Coronary artery (tissue), 2 donors: Measurements from ENCODE around the gene RGS1.

Source experiments
- DNase-seq: peaks from one replicate; pipeline ENCODE4 v3.0.0-alpha.2; 2017; ENCODE audit warnings: low spot score
- H3K27ac ChIP-seq, 2 donors: fragments of 200-600 bp; sonication (generic); one replicate each; pipeline ENCODE4 v1.5.1; 2016 to 2019
- H3K4me3 ChIP-seq: fragments of 200-600 bp; sonication (generic); 2 replicates; pipeline ENCODE4 v1.5.1; 2016; ENCODE audit warnings: mild to moderate bottlenecking, moderate library complexity
- TF ChIP-seq, protein P1 (sequence below): fragments of 200-600 bp; sonication (generic); IDR thresholded peaks from one replicate; pipeline ENCODE4 v1.5.1; 2019; ENCODE audit warnings: antibody characterized with exemption

Gene RGS1

DNA sequence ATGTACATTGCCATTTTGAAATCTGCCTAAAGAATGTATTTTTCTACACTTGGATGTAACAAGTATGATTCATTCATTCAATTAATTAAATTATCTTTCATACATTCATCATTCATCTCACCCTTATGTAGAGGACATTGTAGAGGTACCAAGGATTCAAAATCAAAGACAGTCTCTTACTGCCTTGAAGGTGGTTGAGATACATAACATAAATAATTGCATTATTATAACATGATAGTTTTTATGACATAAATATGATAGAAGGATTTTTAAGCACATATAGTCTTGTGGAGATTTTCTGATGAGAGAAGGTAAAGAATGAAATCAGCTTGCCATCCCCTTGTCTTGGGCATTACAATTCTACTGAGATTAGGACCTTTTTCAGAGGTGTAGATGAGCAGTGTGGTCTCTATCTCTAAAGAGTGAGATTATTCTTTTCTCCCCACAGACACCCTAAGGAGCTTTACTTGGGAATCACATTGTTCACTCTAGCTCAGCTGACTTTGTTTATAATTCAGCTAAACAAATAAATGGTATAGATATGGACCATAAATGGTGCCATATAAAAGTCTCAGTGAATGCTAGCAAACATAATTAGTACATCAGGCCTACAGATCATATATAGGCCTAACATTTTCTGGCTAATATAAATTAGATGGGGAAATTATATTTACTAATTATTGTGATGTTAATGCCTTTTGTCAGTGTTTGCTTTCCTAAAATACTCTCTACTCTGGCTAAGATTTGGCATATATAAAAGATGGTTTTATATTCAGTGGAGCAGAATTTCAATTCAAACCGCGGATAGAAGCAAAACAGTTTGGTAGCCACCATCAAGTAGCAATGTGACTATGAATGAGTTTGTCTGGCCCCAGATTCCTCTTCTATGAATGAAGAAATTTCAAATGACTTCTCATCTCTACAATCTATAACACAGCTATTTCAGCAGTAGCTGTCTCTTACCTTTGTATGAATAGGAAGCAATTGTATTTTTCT, 1.9 kb downstream of the RGS1 start:
- H3K4me3 ChIP-seq: peak overlapping the region; percentile 2
- H3K27ac ChIP-seq: no peak overlapping the region
- TF ChIP-seq, protein P1, sequence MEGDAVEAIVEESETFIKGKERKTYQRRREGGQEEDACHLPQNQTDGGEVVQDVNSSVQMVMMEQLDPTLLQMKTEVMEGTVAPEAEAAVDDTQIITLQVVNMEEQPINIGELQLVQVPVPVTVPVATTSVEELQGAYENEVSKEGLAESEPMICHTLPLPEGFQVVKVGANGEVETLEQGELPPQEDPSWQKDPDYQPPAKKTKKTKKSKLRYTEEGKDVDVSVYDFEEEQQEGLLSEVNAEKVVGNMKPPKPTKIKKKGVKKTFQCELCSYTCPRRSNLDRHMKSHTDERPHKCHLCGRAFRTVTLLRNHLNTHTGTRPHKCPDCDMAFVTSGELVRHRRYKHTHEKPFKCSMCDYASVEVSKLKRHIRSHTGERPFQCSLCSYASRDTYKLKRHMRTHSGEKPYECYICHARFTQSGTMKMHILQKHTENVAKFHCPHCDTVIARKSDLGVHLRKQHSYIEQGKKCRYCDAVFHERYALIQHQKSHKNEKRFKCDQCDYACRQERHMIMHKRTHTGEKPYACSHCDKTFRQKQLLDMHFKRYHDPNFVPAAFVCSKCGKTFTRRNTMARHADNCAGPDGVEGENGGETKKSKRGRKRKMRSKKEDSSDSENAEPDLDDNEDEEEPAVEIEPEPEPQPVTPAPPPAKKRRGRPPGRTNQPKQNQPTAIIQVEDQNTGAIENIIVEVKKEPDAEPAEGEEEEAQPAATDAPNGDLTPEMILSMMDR: no peak
- no peak for DNase-seq

DNA sequence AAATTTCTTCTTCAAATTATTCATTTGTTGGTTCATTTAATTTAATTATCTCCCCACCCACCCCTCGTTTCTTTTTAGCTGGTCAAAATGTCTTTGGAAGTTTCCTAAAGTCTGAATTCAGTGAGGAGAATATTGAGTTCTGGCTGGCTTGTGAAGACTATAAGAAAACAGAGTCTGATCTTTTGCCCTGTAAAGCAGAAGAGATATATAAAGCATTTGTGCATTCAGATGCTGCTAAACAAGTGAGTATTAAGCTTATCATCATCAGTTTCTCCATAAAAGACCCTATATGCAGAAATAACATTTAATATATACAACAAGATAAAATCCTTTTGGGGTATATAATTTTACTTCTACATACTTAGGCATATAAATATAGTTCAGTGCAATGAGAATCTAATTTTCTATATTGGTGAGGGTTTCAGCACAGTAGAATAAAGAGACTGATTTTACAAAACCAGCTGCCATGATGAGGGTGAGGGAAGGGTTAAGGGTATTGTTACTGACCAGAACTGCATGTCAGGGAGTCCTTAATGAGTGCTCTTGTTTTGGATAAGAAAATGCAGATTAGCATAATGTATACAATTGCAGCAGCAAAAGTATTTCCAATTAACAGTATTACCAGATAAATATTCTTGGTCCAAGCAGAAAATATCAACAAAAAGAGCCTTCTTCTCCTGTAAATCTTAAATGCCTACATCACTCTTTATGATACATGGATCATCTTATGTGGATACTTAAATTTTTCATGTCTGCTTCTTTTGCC, 2.8 kb downstream of the RGS1 start:
- no peak overlapping the region for H3K27ac ChIP-seq
- no peak for DNase-seq
- TF ChIP-seq, protein P1: no peak
- no peak overlapping the region for H3K4me3 ChIP-seq

DNA sequence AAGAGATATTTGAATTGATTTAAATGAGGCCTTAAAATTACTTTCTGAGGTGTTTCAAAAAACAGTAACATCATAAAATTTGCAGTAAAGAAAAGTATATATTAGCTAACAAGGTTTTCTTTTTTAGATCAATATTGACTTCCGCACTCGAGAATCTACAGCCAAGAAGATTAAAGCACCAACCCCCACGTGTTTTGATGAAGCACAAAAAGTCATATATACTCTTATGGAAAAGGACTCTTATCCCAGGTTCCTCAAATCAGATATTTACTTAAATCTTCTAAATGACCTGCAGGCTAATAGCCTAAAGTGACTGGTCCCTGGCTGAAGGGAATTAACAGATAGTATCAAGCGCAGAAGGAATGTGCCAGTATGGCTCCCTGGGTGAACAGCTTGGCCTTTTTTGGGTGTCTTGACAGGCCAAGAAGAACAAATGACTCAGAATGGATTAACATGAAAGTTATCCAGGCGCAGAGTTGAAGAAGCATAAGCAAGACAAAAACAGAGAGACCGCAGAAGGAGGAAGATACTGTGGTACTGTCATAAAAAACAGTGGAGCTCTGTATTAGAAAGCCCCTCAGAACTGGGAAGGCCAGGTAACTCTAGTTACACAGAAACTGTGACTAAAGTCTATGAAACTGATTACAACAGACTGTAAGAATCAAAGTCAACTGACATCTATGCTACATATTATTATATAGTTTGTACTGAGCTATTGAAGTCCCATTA, 3.6 kb downstream of the RGS1 start:
- DNase-seq: no peak
- no peak overlapping the region for H3K4me3 ChIP-seq
- no peak overlapping the region for H3K27ac ChIP-seq
- TF ChIP-seq, protein P1: no peak

DNA sequence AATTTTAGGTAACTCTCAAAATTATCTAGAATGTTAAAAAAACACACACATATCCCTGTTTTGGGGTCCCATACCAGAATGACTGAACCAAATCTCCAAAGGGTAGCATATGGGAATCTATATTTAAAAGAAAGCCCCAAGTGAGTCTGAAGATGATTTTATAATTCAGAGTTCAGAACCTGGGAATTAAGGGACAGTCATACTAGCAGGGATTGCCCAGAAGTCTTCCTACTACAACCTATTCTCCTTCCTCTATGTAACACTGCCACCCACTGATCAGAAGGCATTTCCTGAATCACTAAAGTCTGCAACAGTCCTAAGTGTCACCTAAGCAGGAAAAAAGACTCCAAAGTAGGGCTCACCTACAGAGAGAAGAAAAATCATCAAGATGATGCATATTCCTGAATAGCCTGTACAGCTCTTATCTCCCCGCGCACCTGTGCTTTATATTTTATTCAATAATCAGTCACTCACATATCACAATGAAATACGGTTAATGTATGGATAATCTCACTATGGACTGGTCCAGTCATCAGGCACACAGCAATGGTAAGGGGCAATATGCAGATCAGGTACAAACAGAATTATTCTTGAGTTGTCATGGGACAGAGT, 4.9 kb downstream of the RGS1 start:
- TF ChIP-seq, protein P1: peak; percentile 17
- no peak overlapping the region for H3K27ac ChIP-seq
- DNase-seq: no peak
- H3K4me3 ChIP-seq: no peak overlapping the region

DNA sequence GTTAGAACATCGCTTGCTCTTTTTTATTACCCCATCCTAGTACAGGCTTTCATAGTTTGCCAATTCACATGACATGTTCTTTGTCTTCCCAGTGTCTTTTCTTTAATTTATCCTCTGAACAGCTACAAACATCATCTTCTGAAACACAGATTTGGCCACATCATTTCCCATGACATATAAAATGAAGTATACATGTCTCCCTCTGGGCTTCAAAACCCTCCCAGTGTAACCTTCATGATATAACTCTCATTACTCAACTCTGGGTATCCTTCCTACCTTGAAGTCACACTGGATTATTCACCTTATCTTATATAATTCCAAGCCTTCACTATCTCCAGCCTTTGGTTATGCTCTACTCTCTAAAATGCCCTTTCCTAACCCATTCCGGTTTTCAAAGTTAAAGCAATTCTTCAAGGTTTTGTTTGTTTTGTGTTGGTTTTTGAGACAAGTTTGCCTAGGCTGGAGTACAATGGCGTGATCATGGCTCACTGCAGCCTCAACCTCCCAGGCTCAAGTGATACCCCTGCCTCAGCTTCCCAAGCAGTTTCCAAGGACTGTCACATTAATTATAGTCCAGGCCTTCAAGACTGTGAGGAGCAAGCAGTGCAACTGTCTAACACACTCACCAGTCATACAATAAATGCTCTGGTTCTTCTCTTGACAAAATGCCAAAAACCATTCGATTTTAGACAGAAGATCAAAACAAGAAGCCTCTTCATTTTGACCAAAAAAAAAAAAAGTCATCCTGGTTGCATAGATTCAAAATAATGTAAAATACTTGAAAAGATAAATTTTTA, 5.8 kb downstream of the RGS1 start:
- Histone ChIP-seq H3K4me3 (no peak overlapping the region), H3K27ac (no peak overlapping the region)
- TF ChIP-seq, protein P1: no peak
- no peak for DNase-seq

DNA sequence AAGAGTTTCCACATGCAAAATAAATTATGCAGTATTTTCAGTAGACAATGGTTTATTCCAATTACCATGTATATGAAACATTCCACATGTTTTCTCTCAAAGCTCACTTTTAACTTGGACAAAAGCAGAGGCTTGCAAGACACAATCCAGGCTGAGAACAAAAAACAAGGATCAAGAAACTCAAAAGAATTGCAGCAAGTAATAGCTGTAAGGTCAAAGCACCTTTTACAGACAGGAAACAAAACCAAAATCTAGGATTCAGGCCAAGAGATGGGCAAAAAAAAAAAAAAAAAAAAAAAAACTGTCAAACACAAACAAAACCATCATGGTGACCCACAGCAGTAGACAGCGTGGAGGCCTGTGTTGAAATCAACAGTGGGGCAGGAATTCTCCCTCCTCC, 9.3 kb downstream of the RGS1 start:
- no peak for DNase-seq
- H3K4me3 ChIP-seq: no peak overlapping the region
- TF ChIP-seq, protein P1: no peak
- H3K27ac ChIP-seq: no peak overlapping the region
